HG03045 (cell line): ENCODE results near the gene NAXD.

Source experiments
- ATAC-seq: cut with Tn5 transposase; IDR thresholded peaks from one replicate; pipeline ENCODE4 v1.9.1; 2021; ENCODE audit warnings: mild to moderate bottlenecking, moderate library complexity; ENCODE audit not compliant: unreplicated experiment

Gene NAXD

GRCh38 chr13:110643324-110643723, 28.0 kb downstream of the NAXD start:
- ATAC-seq, result no peak

- ATAC-seq, result no peak
These were observed 28.6 kb downstream of the NAXD start for GRCh38 chr13:110643768-110644421.

- peak; percentile 69 for ATAC-seq
These were observed 29.7 kb downstream of the NAXD start for GRCh38 chr13:110644892-110645521.

- ATAC-seq, result no peak
These were observed 30.4 kb downstream of the NAXD start for GRCh38 chr13:110645750-110646149.

GRCh38 chr13:110646442-110647364, 31.4 kb downstream of the NAXD start:
- no peak for ATAC-seq

- no peak for ATAC-seq
These were observed 32.0 kb downstream of the NAXD start for GRCh38 chr13:110647365-110647737.

- ATAC-seq, result no peak
These were observed 32.9 kb downstream of the NAXD start for GRCh38 chr13:110648146-110648819.

GRCh38 chr13:110648848-110649421, 33.6 kb downstream of the NAXD start:
- ATAC-seq, result no peak

GRCh38 chr13:110649551-110649950, 34.2 kb downstream of the NAXD start:
- no peak for ATAC-seq

GRCh38 chr13:110650436-110650835, 35.1 kb downstream of the NAXD start:
- no peak for ATAC-seq

GRCh38 chr13:110651271-110651670, 35.9 kb downstream of the NAXD start:
- no peak for ATAC-seq

GRCh38 chr13:110651726-110652230, 36.4 kb downstream of the NAXD start:
- ATAC-seq, result no peak

GRCh38 chr13:110652231-110652730, 36.9 kb downstream of the NAXD start:
- ATAC-seq, result no peak

GRCh38 chr13:110652764-110653163, 37.4 kb downstream of the NAXD start:
- ATAC-seq, result no peak

- ATAC-seq, result no peak
These were observed 37.9 kb downstream of the NAXD start for GRCh38 chr13:110653271-110653670.

GRCh38 chr13:110653851-110654250, 38.5 kb downstream of the NAXD start:
- ATAC-seq, result no peak

- no peak for ATAC-seq
These were observed 41.9 kb downstream of the NAXD start for GRCh38 chr13:110657196-110657595.

- ATAC-seq, result peak; percentile 91
These were observed 43.0 kb downstream of the NAXD start for GRCh38 chr13:110658218-110658911.

GRCh38 chr13:110661256-110661655, 45.9 kb downstream of the NAXD start:
- no peak for ATAC-seq

- ATAC-seq, result no peak
These were observed 46.7 kb downstream of the NAXD start for GRCh38 chr13:110662091-110662490.
